GM19463 (cell line): ENCODE results near the gene NRG2.

Experiments
- ATAC-seq: cut with Tn5 transposase; IDR thresholded peaks from one replicate; pipeline ENCODE4 v1.9.1; 2021; ENCODE audit warnings: mild to moderate bottlenecking, moderate library complexity; ENCODE audit not compliant: unreplicated experiment

Gene NRG2

GRCh38 chr5:139821806-139822552, 221.1 kb downstream of the NRG2 start:
- ATAC-seq = no peak

GRCh38 chr5:139820606-139821005, 222.5 kb downstream of the NRG2 start:
- ATAC-seq = no peak

DNA sequence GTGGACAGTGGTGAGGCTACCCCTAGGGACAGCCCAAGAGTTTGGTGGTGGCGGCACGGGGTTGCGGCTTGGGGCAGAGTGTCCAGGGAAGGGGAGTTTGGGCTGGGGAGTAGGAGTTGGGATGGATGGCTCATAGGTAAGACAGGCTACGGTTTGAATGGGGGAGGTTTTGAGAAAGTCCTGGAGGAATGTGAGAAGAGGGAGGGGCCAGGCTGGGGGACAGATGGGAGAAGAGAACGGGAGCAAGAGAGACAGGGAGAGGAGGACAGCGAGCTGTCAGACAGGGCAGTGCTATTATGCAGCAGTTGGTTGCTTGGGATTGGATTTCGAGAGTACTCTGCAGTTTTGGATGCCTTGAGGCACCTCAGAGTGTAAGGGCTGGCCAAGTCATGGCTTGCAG, 223.0 kb downstream of the NRG2 start:
- no peak for ATAC-seq

DNA sequence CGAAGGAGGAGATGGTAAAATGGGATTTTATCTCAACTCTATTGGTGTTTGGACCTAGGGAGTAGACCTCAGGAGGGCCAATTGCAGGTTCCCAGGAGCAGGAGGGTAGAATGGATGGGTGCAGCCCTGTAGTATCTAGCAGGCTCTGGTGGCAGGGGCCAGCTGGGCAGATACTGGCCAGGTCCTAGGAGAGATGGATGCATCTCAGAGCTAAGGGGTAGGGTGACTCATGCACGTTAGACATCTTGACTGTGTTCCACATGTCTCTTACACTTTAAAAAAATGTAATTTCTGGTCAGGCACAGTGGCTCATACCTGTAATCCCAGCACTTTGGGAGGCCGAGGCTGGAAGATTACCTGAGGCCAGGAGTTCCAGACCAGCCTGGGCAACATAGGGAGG, 225.1 kb downstream of the NRG2 start:
- no peak for ATAC-seq

GRCh38 chr5:139817362-139817761, 225.7 kb downstream of the NRG2 start:
- no peak for ATAC-seq

DNA sequence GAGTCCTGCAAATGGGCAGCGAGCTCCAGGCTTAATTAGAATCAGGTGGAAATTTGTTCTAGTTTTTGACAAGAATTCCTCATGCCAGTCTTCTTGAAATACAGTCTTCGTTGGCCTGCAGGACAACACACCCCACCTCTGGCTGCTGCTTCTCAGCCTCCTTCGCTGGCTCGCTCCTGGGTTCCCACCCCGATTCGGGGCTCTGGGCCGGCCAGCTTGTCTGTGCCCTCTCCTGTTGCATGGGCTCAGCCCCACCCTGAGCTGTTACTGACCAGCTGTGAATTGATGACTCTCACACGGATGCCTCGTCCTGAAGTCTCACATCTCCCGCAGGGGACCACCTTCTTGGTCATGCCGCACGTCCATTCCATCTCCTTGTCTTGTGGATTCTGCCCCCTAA, 226.5 kb downstream of the NRG2 start:
- no peak for ATAC-seq

- no peak for ATAC-seq
Observed at GRCh38 chr5:139814704-139815280, 228.3 kb downstream of the NRG2 start.

GRCh38 chr5:139814191-139814601, 228.9 kb downstream of the NRG2 start:
- ATAC-seq = no peak

- ATAC-seq = no peak
Observed at GRCh38 chr5:139812836-139813805, 230.0 kb downstream of the NRG2 start.

- ATAC-seq = no peak
Observed at GRCh38 chr5:139812323-139812722, 230.8 kb downstream of the NRG2 start.

GRCh38 chr5:139811274-139811607, 231.9 kb downstream of the NRG2 start:
- no peak for ATAC-seq

GRCh38 chr5:139810341-139811273, 232.5 kb downstream of the NRG2 start:
- no peak for ATAC-seq

GRCh38 chr5:139809331-139809810, 233.7 kb downstream of the NRG2 start:
- no peak for ATAC-seq

DNA sequence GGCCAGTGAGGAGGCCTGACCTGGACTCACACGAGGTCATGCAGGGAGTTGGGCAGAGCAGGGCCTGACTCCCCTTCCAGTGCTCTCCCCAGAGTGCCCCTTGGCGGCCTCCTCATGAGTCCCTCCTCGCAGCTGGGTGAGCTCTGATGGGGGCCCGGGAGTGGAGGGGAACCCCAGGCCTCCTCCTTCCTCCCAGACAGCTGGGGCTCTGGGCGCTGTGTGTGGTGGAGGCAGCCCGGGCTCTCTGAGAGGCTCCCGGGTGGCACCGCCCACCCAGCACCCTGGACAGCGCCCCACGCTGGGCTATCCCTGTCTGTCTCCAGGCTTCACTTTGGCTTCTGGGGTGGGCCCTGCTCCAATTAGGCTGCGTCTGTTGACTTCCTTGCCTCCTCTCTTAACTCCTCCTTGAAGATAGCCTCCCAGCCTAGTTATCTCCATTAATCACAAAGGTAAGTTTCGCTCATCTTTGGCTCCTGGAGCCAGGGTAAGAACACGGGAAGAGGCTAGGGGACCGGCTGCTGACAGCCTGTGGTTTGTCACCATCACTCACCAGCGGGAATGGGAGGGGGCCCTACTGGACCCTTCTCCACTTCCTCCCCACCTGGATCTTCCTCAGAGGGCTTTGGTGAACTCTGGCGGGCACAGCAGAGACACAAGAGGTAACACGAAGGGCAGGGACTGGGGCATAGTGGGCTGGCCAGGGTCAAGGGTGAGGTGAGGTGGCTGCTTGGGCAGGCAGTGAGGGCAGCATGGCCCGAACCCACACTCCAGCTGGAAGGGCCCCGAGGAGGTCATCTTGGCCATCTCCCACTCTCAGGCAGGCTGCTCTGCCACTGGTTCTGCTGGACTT, 234.4 kb downstream of the NRG2 start:
- ATAC-seq = peak; percentile 63

GRCh38 chr5:139807647-139808030, 235.5 kb downstream of the NRG2 start:
- no peak for ATAC-seq

DNA sequence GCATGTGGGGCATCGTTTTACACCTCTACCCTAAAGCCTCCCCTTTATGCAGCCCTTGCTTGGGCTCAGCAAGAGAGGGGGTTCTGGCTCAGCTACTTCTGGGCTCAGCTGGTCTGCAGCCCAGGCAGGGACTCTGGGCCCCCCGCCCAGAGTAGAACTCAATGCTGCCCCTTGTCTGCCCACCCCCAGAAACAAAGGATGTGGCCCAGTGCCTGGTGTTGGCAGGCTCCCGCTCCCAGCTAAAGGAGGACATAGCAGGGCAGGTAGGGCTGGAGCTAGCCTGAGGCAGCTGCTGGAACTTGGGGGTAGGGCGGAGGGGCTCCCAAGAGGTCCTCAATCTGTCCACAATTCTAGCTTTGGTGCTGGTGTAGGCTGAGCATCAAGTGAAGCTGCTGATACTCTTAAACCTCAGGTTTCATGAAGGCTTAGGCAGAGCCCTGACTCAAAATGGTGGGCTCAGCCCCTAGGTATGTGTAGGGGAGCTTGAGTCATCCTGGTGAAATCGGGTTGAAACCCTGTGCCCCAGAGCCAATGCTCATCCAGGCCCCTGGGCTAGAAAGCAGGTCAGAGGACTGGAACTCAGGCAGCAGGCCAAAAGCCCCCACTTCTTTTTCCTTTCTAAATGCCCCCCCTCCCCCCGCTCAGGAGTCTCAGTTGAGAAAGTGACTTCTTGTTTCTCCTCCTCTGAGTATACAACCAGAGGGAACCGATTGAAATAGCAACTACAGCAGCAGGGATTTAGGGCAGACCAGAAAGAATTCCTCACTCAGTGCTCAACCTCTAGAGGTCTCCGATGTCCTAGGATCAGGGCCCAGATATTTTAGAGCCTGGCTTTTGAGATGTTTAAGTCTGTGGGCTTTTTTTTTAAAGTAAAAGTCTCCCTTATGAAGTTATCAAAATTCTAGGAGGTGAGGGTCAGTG, 236.1 kb downstream of the NRG2 start:
- no peak for ATAC-seq

GRCh38 chr5:139806111-139806510, 237.0 kb downstream of the NRG2 start:
- ATAC-seq = no peak

DNA sequence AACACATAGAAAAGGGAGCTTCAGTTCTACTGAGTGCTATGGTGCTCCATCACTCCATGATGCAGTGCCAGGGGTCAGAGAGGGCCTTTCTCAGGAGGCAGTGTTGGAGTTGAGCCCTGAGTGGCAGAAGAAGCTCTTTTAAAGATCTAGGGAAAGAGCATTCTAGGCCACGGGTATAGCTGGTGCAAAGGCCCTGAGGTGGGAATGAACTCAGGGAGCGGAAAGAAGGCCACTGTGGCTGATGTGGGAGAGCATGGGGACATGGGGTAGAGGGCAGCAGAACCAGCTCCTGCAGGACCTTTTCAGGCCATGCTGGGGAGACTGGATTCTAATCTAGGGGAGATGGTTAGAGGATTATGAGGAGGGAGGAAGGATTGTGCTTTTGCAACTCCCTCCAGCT, 237.6 kb downstream of the NRG2 start:
- no peak for ATAC-seq
